H1 (cell line): ENCODE measurements around the gene LILRB1. TPM values are rescaled to one million over a fixed set of nuclear protein-coding genes. Genes with fewer than 3 reads are reported as not detected.

ENCODE experiments used
- CTCF ChIA-PET: fragments of 300-600 bp; sonication (Branson Sonifier 250); formaldehyde crosslinking; loops from one replicate; lab custom pipeline; 2021; ENCODE audit not compliant: partially characterized antibody; lab: Charles Lee
- POLR2A ChIA-PET: fragments of 300-600 bp; sonication (Branson Sonifier 250); formaldehyde crosslinking; loops from one replicate; lab custom pipeline; 2021; ENCODE audit warnings: inconsistent platforms; ENCODE audit not compliant: partially characterized antibody; lab: Charles Lee
- DNase-seq, 2 experiments: peaks; one replicate each; pipeline versions ENCODE4 v3.0.0 to v3.0.0-alpha.2; 2010 to 2022; ENCODE audit warnings: low spot score in 2 of 2, low read depth in 1 of 2, mixed read lengths in 1 of 2
- FAIRE-seq: peaks from 2 replicates; lab custom pipeline; 2011; peaks lifted over from hg19 to GRCh38; lab: Jason Lieb, UNC
- H2AFZ ChIP-seq: 2 replicates; pipeline ENCODE4 v1.8.1; 2012; ENCODE audit warnings: low read length, inconsistent platforms
- H2AK5ac ChIP-seq: 2 replicates; pipeline ENCODE4 v1.6.1; 2013; ENCODE audit warnings: low read depth, low read length
- H2BK120ac ChIP-seq: replicated peaks from 2 replicates; pipeline ENCODE3; 2013; ENCODE audit warnings: low read depth, low read length, inconsistent platforms
- H2BK12ac ChIP-seq: 2 replicates; pipeline ENCODE4 v1.6.1; 2013; ENCODE audit warnings: low read depth, low read length
- H2BK15ac ChIP-seq: 2 replicates; pipeline ENCODE4 v1.6.1; 2013; ENCODE audit warnings: low read length
- H2BK20ac ChIP-seq: 2 replicates; pipeline ENCODE4 v1.6.1; 2013; ENCODE audit warnings: low read length
- H2BK5ac ChIP-seq: 2 replicates; pipeline ENCODE4 v1.6.1; 2013; ENCODE audit warnings: low read depth, low read length
- H3K14ac ChIP-seq: 2 replicates; pipeline ENCODE4 v1.6.1; 2013; ENCODE audit warnings: inconsistent platforms; ENCODE audit not compliant: insufficient read length
- H3K18ac ChIP-seq: 2 replicates; pipeline ENCODE4 v1.6.1; 2013; ENCODE audit warnings: low read length; ENCODE audit errors: extremely low read depth
- H3K23ac ChIP-seq: 2 replicates; pipeline ENCODE4 v1.6.1; 2013; ENCODE audit warnings: inconsistent platforms; ENCODE audit not compliant: insufficient read length
- H3K23me2 ChIP-seq: 2 replicates; pipeline ENCODE4 v1.6.1; 2013; ENCODE audit warnings: low read depth, low read length
- H3K27ac ChIP-seq: 2 replicates; pipeline ENCODE4 v1.6.1; 2011; ENCODE audit warnings: low read depth, low read length, inconsistent platforms
- H3K27me3 ChIP-seq, 4 experiments: replicated peaks in 1 of 4; 1 replicate in 1 of 4; 2 replicates in 3 of 4; pipeline versions ENCODE4 v1.6.1 to v1.8.1; 2011 to 2013; ENCODE audit warnings: low read length in 3 of 4, mild to moderate bottlenecking in 3 of 4, inconsistent platforms in 2 of 4, mixed read lengths in 2 of 4, moderate library complexity in 1 of 4; ENCODE audit not compliant: control insufficient read depth in 3 of 4, insufficient read depth in 3 of 4; ENCODE audit errors: extremely low read depth in 1 of 4
- H3K36me3 ChIP-seq, 4 experiments: 2 replicates each; pipeline versions ENCODE4 v1.6.1 to v1.8.1; 2011 to 2013; ENCODE audit warnings: mild to moderate bottlenecking in 4 of 4, low read length in 3 of 4, moderate library complexity in 2 of 4, control low read depth in 1 of 4, inconsistent platforms in 1 of 4; ENCODE audit not compliant: insufficient read depth in 4 of 4, control insufficient read depth in 2 of 4
- H3K4ac ChIP-seq: replicated peaks from 2 replicates; pipeline ENCODE3; 2013; ENCODE audit warnings: low read length, low read depth, mixed read lengths, inconsistent platforms; ENCODE audit not compliant: insufficient read length
- H3K4me1 ChIP-seq, 4 experiments: replicated peaks in 1 of 4; 1 replicate in 1 of 4; 2 replicates in 3 of 4; pipeline versions ENCODE4 v1.6.1 to v1.8.1; 2011 to 2013; ENCODE audit warnings: low read length in 3 of 4, inconsistent platforms in 2 of 4, mixed read lengths in 1 of 4; ENCODE audit not compliant: insufficient read depth in 4 of 4, control insufficient read depth in 3 of 4
- H3K4me2 ChIP-seq, 2 experiments: 2 replicates each; pipeline versions ENCODE4 v1.6.1 to v1.8.1; 2011 to 2013; ENCODE audit warnings: low read depth in 2 of 2, low read length in 2 of 2, control low read depth in 1 of 2, inconsistent platforms in 1 of 2, mild to moderate bottlenecking in 1 of 2; ENCODE audit not compliant: insufficient read depth in 1 of 2
- H3K4me3 ChIP-seq, 4 experiments: fragments of 200-600, 300-600 bp in 1 of 4; sonication (generic), shearing (Covaris generic), sonication (Bioruptor Twin) in 1 of 4; 2 replicates each; pipeline versions ENCODE4 v1.5.1 to v1.8.1; 2011 to 2016; ENCODE audit warnings: low read length in 4 of 4, low read depth in 3 of 4, control low read depth in 2 of 4, inconsistent platforms in 2 of 4, mild to moderate bottlenecking in 2 of 4, mixed read lengths in 1 of 4, moderate library complexity in 1 of 4; ENCODE audit not compliant: insufficient read depth in 2 of 4; ENCODE audit errors: extremely low read depth in 1 of 4
- H3K56ac ChIP-seq: replicated peaks from 2 replicates; pipeline ENCODE3; 2013; ENCODE audit warnings: low read depth, mild to moderate bottlenecking, mixed read lengths, low read length, inconsistent platforms; ENCODE audit not compliant: insufficient read length
- H3K79me1 ChIP-seq: 2 replicates; pipeline ENCODE4 v1.6.1; 2013; ENCODE audit warnings: low read depth, low read length, control low read depth
- H3K79me2 ChIP-seq, 2 experiments: 2 replicates each; pipeline versions ENCODE4 v1.6.1 to v1.8.1; 2012 to 2013; ENCODE audit warnings: low read length in 2 of 2, mild to moderate bottlenecking in 2 of 2, inconsistent platforms in 1 of 2; ENCODE audit not compliant: insufficient read depth in 2 of 2, control insufficient read depth in 1 of 2
- H3K9ac ChIP-seq, 4 experiments: replicated peaks in 1 of 4; 1 replicate in 1 of 4; 2 replicates in 3 of 4; pipeline versions ENCODE4 v1.6.1 to v1.8.1; 2011 to 2013; ENCODE audit warnings: low read depth in 3 of 4, low read length in 3 of 4, control low read depth in 2 of 4, mild to moderate bottlenecking in 2 of 4, moderate library complexity in 2 of 4, inconsistent platforms in 1 of 4; ENCODE audit errors: extremely low read depth in 1 of 4
- H3K9me3 ChIP-seq, 2 experiments: 2 replicates each; pipeline versions ENCODE4 v1.6.1 to v1.8.1; 2012 to 2013; ENCODE audit warnings: mild to moderate bottlenecking in 2 of 2, moderate library complexity in 2 of 2, control low read depth in 1 of 2, inconsistent platforms in 1 of 2, low read depth in 1 of 2, low read length in 1 of 2, mixed read lengths in 1 of 2; ENCODE audit not compliant: insufficient read depth in 2 of 2
- H4K20me1 ChIP-seq, 2 experiments: replicated peaks in 1 of 2; 2 replicates each; pipeline versions ENCODE3 to v1.8.1; 2011 to 2013; ENCODE audit warnings: inconsistent platforms in 2 of 2, low read length in 2 of 2, mild to moderate bottlenecking in 1 of 2; ENCODE audit not compliant: insufficient read depth in 2 of 2, control insufficient read depth in 1 of 2
- H4K5ac ChIP-seq: 2 replicates; pipeline ENCODE4 v1.6.1; 2013; ENCODE audit warnings: low read length, low read depth, mixed read lengths, inconsistent platforms; ENCODE audit not compliant: insufficient read length
- H4K8ac ChIP-seq: 2 replicates; pipeline ENCODE4 v1.8.0; 2013; ENCODE audit warnings: mild to moderate bottlenecking, moderate library complexity, low read length, inconsistent platforms; ENCODE audit not compliant: insufficient read depth; ENCODE audit errors: extremely low read depth
- H4K91ac ChIP-seq: replicated peaks from 2 replicates; pipeline ENCODE3; 2013; ENCODE audit warnings: low read length, mixed read lengths, inconsistent platforms; ENCODE audit not compliant: insufficient read length
- CTCF ChIP-seq, 3 experiments: IDR thresholded peaks; 1 replicate in 2 of 3; 2 replicates in 1 of 3; pipeline versions ENCODE4 v1.5.1 to v1.6.1; 2011; ENCODE audit warnings: low read length in 3 of 3, mild to moderate bottlenecking in 3 of 3, inconsistent platforms in 2 of 3, low read depth in 1 of 3, moderate library complexity in 1 of 3; ENCODE audit not compliant: insufficient read depth in 1 of 3; ENCODE audit errors: control extremely low read depth in 1 of 3
- GTF2F1 ChIP-seq: IDR thresholded peaks from 2 replicates; pipeline ENCODE4 v1.6.1; 2012; ENCODE audit warnings: low read depth, low read length, improper control_type of control experiment, borderline replicate concordance
- PHF8 ChIP-seq: fragments of 200-600 bp; sonication (generic); conservative IDR thresholded peaks from 2 replicates; pipeline ENCODE4 v1.7.1; 2012; ENCODE audit warnings: low read depth, mild to moderate bottlenecking, inconsistent platforms, low read length, moderate library complexity
- RAD21 ChIP-seq, 2 experiments: IDR thresholded peaks in 1 of 2; conservative IDR thresholded peaks in 1 of 2; 2 replicates each; pipeline ENCODE4 v1.6.1; 2011; ENCODE audit warnings: low read depth in 2 of 2, low read length in 2 of 2, improper control_type of control experiment in 1 of 2, inconsistent platforms in 1 of 2, mild to moderate bottlenecking in 1 of 2, moderate library complexity in 1 of 2
- SUZ12 ChIP-seq: fragments of 200-600 bp; sonication (generic); IDR thresholded peaks from 2 replicates; pipeline ENCODE4 v1.6.1; 2012; ENCODE audit warnings: mild to moderate bottlenecking, inconsistent platforms, low read length, moderate library complexity, mixed read lengths
- WGBS, 2 experiments: shearing (Covaris generic) in 1 of 2; methylation state at CpG; one replicate each; pipeline versions ENCODE4 v1.1.6 to v1.1.7; 2013 to 2015; ENCODE audit warnings: low lambda C conversion rate in 2 of 2, mixed read lengths in 2 of 2, inconsistent platforms in 1 of 2, low coverage in 1 of 2, missing lambda C conversion rate in 1 of 2; ENCODE audit not compliant: insufficient replicate concordance in 2 of 2, insufficient coverage in 1 of 2, insufficient read length in 1 of 2; ENCODE audit errors: extremely low coverage in 1 of 2, missing lambda C conversion rate in 1 of 2; 5-methylcytosine and 5-hydroxymethylcytosine counted together
- polyA plus RNA-seq, 7 experiments: library from polyadenylated mRNA; depleted of rRNA in 3 of 7; stranded (reverse) in 5 of 7; unstranded in 2 of 7; fragments of >200 nt in 5 of 7; fragments of 200-250 nt in 2 of 7; gene quantifications; 1 replicate in 5 of 7; 2 replicates in 1 of 7; 4 replicates in 1 of 7; pipeline versions ENCODE4 v1.2.1 to v1.2.3, GENCODE V29; 2011 to 2013; ENCODE audit warnings: missing spikeins in 2 of 7, mixed read lengths in 2 of 7
- total RNA-seq: library from RNA; stranded (reverse); fragmentation: NEBNext Ultra II Directional; extraction: Animal tissue kit (Norgen Biotek cat#: 25700); gene quantifications from 2 replicates; pipeline ENCODE4 v1.2.1, GENCODE V29; 2021

LILRB1 gene
- total and polyA plus RNA-seq, 2 of the 8 experiments (the other 6 are each of a cell fraction or from before 2014, with no cell fraction given), result not detected

GRCh38 chr19:54653181-54653809, 23.0 kb downstream of the LILRB1 start:
- Histone ChIP-seq H4K8ac (no peak overlapping the region), H3K23me2 (no peaks in the 10 kb centered on the region), H3K4ac (no peak overlapping the region), H3K4me2 (no peak overlapping the region), H4K5ac (no peak overlapping the region), H3K9ac (no peak overlapping the region), H3K4me1 (no peaks in the 10 kb centered on the region), H2BK20ac (no peak overlapping the region), H3K56ac (no peak overlapping the region), H3K4me3 (no peak overlapping the region), H2AFZ (no peak overlapping the region), H3K9me3 (peaks cover 55 to 86% of the 10 kb centered on the region in 2 experiments), H2BK12ac (no peak overlapping the region), H3K79me2 (no peaks in the 10 kb centered on the region), H4K91ac (no peak overlapping the region), H2BK5ac (no peak overlapping the region), H3K14ac (no peak overlapping the region), H2AK5ac (no peak overlapping the region), H4K20me1 (no peaks in the 10 kb centered on the region), H3K18ac (no peak overlapping the region), H3K36me3 (no peaks in the 10 kb centered on the region), H3K23ac (no peak overlapping the region), H2BK15ac (no peak overlapping the region), H3K27me3 (no peaks in the 10 kb centered on the region), H3K27ac (no peak overlapping the region), H3K79me1 (no peaks in the 10 kb centered on the region), H2BK120ac (no peak overlapping the region)
- WGBS, 2 experiments, result 61% methylated on average over 6 of the region's 6 CpGs; no CpG with 5 or more reads in 1 of the 2 experiments
- FAIRE-seq (no peak), DNase-seq (no peak)
- POLR2A ChIA-PET, result no interaction called here
- CTCF ChIA-PET, result interaction anchor here (0.6 to 3.9 kb wide), 4 partner anchors 11 to 334 kb away, joined by 3 to 16 read pairs (median 4); no protein-coding TSS in a partner anchor
- no peak for TF ChIP-seq PHF8
- peak in 2 of 3 experiments; percentile 4 to 32; a peak in 2 of 4 replicates for TF ChIP-seq CTCF (IDR thresholded peaks at IDR 0.05; ENCODE audit: control extremely low read depth in 1 of 3, insufficient read depth in 1 of 3, low read depth in 1 of 3, low read length in 3 of 3)
- TF ChIP-seq SUZ12, result no peak
- peak; percentile 19 to 33; a peak in 3 of 4 replicates for TF ChIP-seq RAD21 (IDR thresholded peaks at IDR 0.05 in 1 of 2, conservative IDR thresholded peaks at IDR 0.05 in 1 of 2; ENCODE audit: low read depth in 2 of 2, low read length in 2 of 2)
- TF ChIP-seq GTF2F1, result no peak
